PFSK-1 (cell line): ENCODE results near the gene CCDC27.

Experiments used
- FOXP2 ChIP-seq: optimal IDR thresholded peaks from 2 replicates; pipeline ENCODE3; 2011; ENCODE audit warnings: borderline replicate concordance, control low read depth, inconsistent platforms; ENCODE audit not compliant: insufficient read depth; ENCODE audit errors: extremely low read length, extremely low read depth
- POLR2AphosphoS5 ChIP-seq: IDR thresholded peaks from 2 replicates; pipeline ENCODE4 v1.6.1; 2012; ENCODE audit warnings: low read depth, mild to moderate bottlenecking, control low read depth, low read length, moderate library complexity
- SIN3A ChIP-seq: IDR thresholded peaks from 2 replicates; pipeline ENCODE4 v1.6.1; 2012; ENCODE audit warnings: mild to moderate bottlenecking, low read length, moderate library complexity, borderline replicate concordance; ENCODE audit not compliant: insufficient read depth
- TAF1 ChIP-seq: IDR thresholded peaks from 2 replicates; pipeline ENCODE4 v1.6.1; 2012; ENCODE audit warnings: low read length, control low read depth, borderline replicate concordance; ENCODE audit not compliant: insufficient read depth
- TF ChIP-seq, protein P1 (sequence below), 2 experiments: IDR thresholded peaks; 2 replicates each; pipeline versions ENCODE4 v1.6.1 to v1.8.0; 2011 to 2012; ENCODE audit warnings: low read depth in 2 of 2, low read length in 2 of 2, control low read depth in 1 of 2, inconsistent platforms in 1 of 2, mild to moderate bottlenecking in 1 of 2, moderate library complexity in 1 of 2; ENCODE audit not compliant: insufficient read depth in 1 of 2

The CCDC27 gene

DNA sequence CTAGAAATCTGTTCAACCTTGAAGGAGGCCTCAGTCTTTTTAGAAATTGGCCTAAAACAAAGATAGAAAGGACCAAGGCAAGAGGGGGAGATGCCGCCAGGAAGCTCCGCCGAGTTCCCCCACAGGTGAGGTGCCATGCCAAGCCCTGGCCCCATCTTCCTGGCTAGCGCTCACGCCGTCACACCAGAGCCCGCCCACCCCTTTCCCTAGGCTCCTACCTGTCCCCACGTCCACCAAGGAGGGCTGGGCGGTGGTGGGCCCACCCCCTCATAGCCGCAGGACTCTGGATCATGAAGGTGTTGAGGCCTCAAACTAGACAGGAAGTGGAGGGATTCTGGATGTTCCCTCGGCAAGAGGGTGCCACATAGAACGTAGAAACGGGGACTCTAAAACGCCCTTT, 15.5 kb upstream of the CCDC27 start:
- TF ChIP-seq TAF1, result no peak
- no peak for TF ChIP-seq FOXP2
- TF ChIP-seq SIN3A, result no peak
- TF ChIP-seq POLR2AphosphoS5, result no peak
- TF ChIP-seq, protein P1, sequence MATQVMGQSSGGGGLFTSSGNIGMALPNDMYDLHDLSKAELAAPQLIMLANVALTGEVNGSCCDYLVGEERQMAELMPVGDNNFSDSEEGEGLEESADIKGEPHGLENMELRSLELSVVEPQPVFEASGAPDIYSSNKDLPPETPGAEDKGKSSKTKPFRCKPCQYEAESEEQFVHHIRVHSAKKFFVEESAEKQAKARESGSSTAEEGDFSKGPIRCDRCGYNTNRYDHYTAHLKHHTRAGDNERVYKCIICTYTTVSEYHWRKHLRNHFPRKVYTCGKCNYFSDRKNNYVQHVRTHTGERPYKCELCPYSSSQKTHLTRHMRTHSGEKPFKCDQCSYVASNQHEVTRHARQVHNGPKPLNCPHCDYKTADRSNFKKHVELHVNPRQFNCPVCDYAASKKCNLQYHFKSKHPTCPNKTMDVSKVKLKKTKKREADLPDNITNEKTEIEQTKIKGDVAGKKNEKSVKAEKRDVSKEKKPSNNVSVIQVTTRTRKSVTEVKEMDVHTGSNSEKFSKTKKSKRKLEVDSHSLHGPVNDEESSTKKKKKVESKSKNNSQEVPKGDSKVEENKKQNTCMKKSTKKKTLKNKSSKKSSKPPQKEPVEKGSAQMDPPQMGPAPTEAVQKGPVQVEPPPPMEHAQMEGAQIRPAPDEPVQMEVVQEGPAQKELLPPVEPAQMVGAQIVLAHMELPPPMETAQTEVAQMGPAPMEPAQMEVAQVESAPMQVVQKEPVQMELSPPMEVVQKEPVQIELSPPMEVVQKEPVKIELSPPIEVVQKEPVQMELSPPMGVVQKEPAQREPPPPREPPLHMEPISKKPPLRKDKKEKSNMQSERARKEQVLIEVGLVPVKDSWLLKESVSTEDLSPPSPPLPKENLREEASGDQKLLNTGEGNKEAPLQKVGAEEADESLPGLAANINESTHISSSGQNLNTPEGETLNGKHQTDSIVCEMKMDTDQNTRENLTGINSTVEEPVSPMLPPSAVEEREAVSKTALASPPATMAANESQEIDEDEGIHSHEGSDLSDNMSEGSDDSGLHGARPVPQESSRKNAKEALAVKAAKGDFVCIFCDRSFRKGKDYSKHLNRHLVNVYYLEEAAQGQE (IDR thresholded peaks at IDR 0.05; ENCODE audit: insufficient read depth in 1 of 2, low read depth in 2 of 2, low read length in 2 of 2), result no peak

DNA sequence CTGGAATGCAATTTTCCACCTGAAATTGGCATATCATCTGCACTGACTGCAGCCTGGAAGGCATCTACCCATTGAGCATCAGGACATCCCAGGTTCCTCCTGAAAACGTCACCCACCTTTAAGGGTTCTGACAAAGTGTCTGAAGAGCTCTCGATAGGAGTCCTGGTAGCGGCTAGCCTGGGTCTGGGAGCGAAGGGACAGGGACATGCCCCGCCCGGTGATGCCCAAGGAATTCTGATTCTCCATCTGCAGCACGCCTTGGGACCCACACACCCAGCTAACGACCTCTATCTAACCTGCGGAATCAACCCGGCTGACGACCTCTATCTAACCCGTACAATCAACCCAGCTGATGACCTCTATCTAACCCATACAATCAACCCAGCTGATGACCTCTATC, 13.3 kb upstream of the CCDC27 start:
- no peak for TF ChIP-seq POLR2AphosphoS5

DNA sequence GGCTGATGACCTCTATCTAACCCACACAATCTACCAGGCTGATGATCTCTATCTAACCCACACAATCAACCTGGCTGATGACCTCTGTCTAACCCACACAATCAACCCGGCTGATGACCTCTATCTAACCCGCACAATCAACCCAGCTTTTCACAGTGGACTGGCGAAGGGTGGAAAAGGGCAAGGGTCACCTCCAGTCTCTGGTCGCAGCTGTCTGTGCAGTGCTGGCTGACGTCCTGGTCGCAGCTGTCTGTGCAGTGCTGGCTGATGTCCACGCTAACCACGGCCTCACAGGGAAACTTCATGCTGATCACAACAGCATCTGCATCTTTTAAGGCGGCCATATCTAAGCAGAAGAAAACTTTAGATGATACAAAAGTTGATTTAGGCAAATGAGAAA, 12.2 kb upstream of the CCDC27 start:
- TF ChIP-seq SIN3A (no peak), TAF1 (no peak)

DNA sequence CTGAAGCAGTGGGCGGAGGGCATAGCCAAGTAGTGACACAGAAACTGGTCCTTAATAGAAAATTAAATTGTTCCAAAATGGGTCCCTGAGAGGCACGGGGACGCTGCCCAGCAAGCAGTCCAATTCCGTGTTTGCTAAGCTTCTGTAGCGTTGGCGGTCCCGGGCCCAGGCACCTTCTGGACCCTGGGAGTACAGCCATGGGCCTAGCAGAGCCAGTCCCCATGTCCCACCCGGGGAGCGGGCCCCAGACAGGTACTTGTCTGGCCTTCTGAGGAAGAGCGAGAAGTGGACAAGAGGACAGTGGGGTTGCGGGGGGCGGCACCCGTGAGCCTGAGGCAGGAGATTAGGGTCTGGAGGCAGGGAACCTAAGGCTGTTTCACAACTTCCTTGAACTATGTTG, 11.5 kb upstream of the CCDC27 start:
- TF ChIP-seq SIN3A, result no peak
- TF ChIP-seq TAF1, result no peak
- TF ChIP-seq POLR2AphosphoS5, result no peak
- TF ChIP-seq FOXP2, result no peak
- TF ChIP-seq, protein P1 (IDR thresholded peaks at IDR 0.05; ENCODE audit: insufficient read depth in 1 of 2, low read depth in 2 of 2, low read length in 2 of 2), result no peak

DNA sequence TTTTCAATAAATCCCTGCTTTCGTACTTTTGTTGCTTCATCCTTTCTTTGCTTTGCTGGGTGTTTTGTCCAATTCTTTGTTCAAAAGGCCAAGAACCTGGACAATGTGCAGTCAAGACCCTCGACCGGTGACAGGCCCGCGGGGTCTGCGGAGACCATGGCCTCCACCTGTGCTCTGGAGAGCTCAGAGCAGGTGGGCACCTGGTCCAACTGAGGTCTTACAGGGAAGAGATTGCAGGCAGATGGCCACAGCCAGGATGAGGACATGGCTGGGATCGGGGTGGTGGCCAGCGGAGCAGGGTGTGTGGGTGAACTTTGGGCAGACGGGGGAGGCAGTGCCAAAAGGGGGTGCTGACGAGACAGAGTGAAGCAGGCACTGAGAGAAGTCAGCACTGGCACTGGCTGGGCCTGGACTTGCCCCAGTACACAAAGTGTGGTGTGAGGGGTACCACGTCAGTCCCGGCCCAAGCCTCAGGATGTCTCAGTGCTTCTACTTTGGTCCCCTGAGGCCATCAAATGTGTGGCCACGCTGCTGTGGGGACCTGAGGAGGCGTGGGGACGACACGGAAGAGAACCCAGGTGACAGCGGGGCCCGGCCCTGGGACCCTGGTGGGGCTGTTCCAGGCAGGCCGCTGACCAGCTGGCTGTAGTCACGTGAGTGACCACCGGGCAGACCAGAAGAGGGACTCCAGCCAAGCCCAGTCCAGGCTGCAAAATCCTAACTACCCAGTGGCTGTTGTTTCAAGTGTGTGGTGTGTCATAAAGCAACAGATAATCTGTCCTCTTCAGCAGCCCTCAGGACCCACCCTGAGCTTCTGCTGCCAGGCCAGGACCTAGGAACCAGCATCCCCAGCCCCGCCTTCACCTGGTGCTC, 10.4 kb upstream of the CCDC27 start:
- TF ChIP-seq, protein P1 (IDR thresholded peaks at IDR 0.05; ENCODE audit: insufficient read depth in 1 of 2, low read depth in 2 of 2, low read length in 2 of 2), result no peak
- TF ChIP-seq TAF1 (no peak), FOXP2 (no peak), SIN3A (no peak), POLR2AphosphoS5 (no peak)

DNA sequence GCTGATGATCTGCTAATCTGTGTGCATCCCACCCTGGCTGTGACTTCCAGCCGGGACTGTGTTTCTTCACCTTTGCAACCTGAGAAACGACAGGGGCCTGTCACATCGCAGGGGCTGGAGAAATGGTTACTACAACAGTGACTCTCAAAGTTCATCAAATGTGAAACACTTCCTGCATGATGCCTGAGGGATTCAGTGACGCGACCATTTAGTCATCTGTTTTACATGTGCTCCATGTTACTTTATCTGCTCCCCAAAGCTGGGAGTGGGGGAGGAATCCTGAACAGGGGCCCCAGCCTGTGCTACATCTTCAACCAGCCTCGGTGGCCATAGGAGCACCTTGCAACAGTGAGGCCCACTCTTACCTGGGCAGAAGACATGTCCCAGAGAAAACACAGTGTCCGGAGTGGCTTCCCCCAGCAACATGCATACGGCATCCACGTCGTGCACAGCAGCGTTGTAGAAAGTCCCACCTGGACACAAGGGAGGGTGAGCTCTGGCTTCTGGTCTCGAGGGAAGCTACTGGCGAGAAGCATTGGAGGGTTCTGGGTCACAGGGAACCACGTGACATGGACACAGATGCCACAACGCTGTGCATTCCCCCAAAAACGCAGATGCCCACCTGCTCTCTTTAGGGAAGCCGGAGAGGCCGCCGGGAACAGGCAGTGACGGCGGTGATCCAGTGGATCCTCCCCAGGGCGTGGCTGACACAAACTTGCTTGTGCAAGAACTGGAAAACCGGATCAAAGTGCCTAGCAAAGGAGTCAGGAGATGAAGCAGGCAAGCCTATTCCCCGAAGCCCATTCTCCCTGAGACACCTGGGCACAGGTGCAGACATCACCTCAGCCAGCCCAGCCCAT, 9.6 kb upstream of the CCDC27 start:
- TF ChIP-seq, protein P1 (IDR thresholded peaks at IDR 0.05; ENCODE audit: insufficient read depth in 1 of 2, low read depth in 2 of 2, low read length in 2 of 2), result no peak
- TF ChIP-seq FOXP2 (no peak), SIN3A (no peak), POLR2AphosphoS5 (no peak), TAF1 (no peak)
